K562 (cell line): ENCODE measurements around the gene TIMM50. TPM values are rescaled to one million over a fixed set of nuclear protein-coding genes. Genes with fewer than 3 reads are reported as not detected.

ENCODE experiments used
- ASH1L ChIP-seq: fragments of 450-650 bp; IDR thresholded peaks from 2 replicates; pipeline ENCODE4 v1.6.1; 2018; ENCODE audit warnings: borderline replicate concordance, mild to moderate bottlenecking, low read depth; ENCODE audit not compliant: partially characterized antibody
- DLX4 ChIP-seq: fragments of 250-450 bp; sonication (Bioruptor Pico); IDR thresholded peaks from 2 replicates; pipeline ENCODE4 v1.6.1; 2021; ENCODE audit warnings: mild to moderate bottlenecking
- ETV6 ChIP-seq, 3 experiments: fragments of 150-350 bp in 1 of 3; sonication (generic) in 1 of 3; formaldehyde crosslinking in 1 of 3; IDR thresholded peaks; 2 replicates each; pipeline versions ENCODE4 v1.6.1 to v1.8.0; 2014 to 2022; ENCODE audit warnings: borderline replicate concordance in 2 of 3, low read depth in 2 of 3, antibody characterized with exemption in 1 of 3, low read length in 1 of 3, mild to moderate bottlenecking in 1 of 3, missing genetic modification reagents in 1 of 3
- GTF2A2 ChIP-seq: IDR thresholded peaks from 2 replicates; pipeline ENCODE4 v1.6.1; 2016; ENCODE audit warnings: mild to moderate bottlenecking, missing genetic modification characterization, missing compliant biosample characterization
- GTF2E2 ChIP-seq: fragments of 200-800 bp; sonication (Bioruptor generic); IDR thresholded peaks from 2 replicates; pipeline ENCODE4 v1.6.1; 2016; ENCODE audit warnings: missing genetic modification characterization, missing compliant biosample characterization
- HCFC1 ChIP-seq: IDR thresholded peaks from 2 replicates; pipeline ENCODE4 v1.6.1; 2012; ENCODE audit warnings: low read depth, low read length, improper control_type of control experiment
- HNRNPK ChIP-seq: fragments of 200-400 bp; formaldehyde crosslinking; IDR thresholded peaks from one replicate; pipeline ENCODE4 v1.6.1; 2018; ENCODE audit warnings: mild to moderate bottlenecking, low read depth, low read length; ENCODE audit not compliant: poor library complexity, severe bottlenecking
- HSF4 ChIP-seq: fragments of 250-450 bp; sonication (Bioruptor Pico); IDR thresholded peaks from 2 replicates; pipeline ENCODE4 v2.1.2; 2022; ENCODE audit warnings: mild to moderate bottlenecking, moderate library complexity, borderline replicate concordance
- KAT2B ChIP-seq: IDR thresholded peaks from one replicate; pipeline ENCODE4 v1.6.1; 2012; ENCODE audit warnings: low read depth, mild to moderate bottlenecking, control low read depth, inconsistent platforms, low read length, moderate library complexity
- KLF6 ChIP-seq: fragments of 250-450 bp; sonication (Bioruptor Pico); IDR thresholded peaks from 2 replicates; pipeline ENCODE4 v1.4.0; 2020; ENCODE audit warnings: mild to moderate bottlenecking, moderate library complexity, borderline replicate concordance
- MEF2A ChIP-seq: IDR thresholded peaks from 2 replicates; pipeline ENCODE4 v1.6.1; 2011; ENCODE audit warnings: low read depth, mild to moderate bottlenecking, low read length, moderate library complexity; ENCODE audit not compliant: control insufficient read depth
- MLLT1 ChIP-seq, 2 experiments: fragments of 450-650 bp; IDR thresholded peaks; 2 replicates each; pipeline ENCODE4 v1.6.1; 2016
- NONO ChIP-seq, 2 experiments: fragments of 200-400 bp in 1 of 2; fragments of 450-650 bp in 1 of 2; formaldehyde crosslinking in 1 of 2; IDR thresholded peaks; 2 replicates each; pipeline ENCODE4 v1.6.1; 2017; ENCODE audit warnings: low read depth in 2 of 2, mild to moderate bottlenecking in 2 of 2, moderate library complexity in 2 of 2, low read length in 1 of 2
- POLR2B ChIP-seq: fragments of 450-650 bp; IDR thresholded peaks from 2 replicates; pipeline ENCODE4 v1.6.1; 2018; ENCODE audit warnings: low read depth; ENCODE audit not compliant: partially characterized antibody
- RBM15 ChIP-seq: fragments of 200-400 bp; formaldehyde crosslinking; IDR thresholded peaks from 2 replicates; pipeline ENCODE4 v1.6.1; 2018; ENCODE audit warnings: mild to moderate bottlenecking, low read length, moderate library complexity; ENCODE audit not compliant: insufficient read depth
- RBM39 ChIP-seq: fragments of 200-400 bp; formaldehyde crosslinking; optimal IDR thresholded peaks from 2 replicates; pipeline ENCODE3; 2018; ENCODE audit warnings: low read depth, low read length
- TCF7 ChIP-seq: sonication (generic); IDR thresholded peaks from 2 replicates; pipeline ENCODE4 v1.6.1; 2016; ENCODE audit warnings: antibody characterized with exemption, borderline replicate concordance
- TEAD4 ChIP-seq, 2 experiments: sonication (generic) in 1 of 2; formaldehyde crosslinking in 1 of 2; IDR thresholded peaks; 2 replicates each; pipeline versions ENCODE4 v1.6.1 to v1.8.0; 2012 to 2022; ENCODE audit warnings: borderline replicate concordance in 1 of 2, inconsistent platforms in 1 of 2, low read length in 1 of 2, mild to moderate bottlenecking in 1 of 2, missing genetic modification reagents in 1 of 2
- THAP7 ChIP-seq: fragments of 250-450 bp; sonication (Bioruptor Pico); IDR thresholded peaks from 2 replicates; pipeline ENCODE4 v1.5.0; 2021
- THRB ChIP-seq: fragments of 450-650 bp; formaldehyde crosslinking; conservative IDR thresholded peaks from 2 replicates; pipeline ENCODE4 v1.4.0; 2022; ENCODE audit warnings: mild to moderate bottlenecking, missing genetic modification characterization
- YBX1 ChIP-seq: fragments of 450-650 bp; IDR thresholded peaks from 2 replicates; pipeline ENCODE4 v1.7.1; 2016; ENCODE audit warnings: mild to moderate bottlenecking
- ZNF121 ChIP-seq: sonication (generic); formaldehyde crosslinking; conservative IDR thresholded peaks from 2 replicates; pipeline ENCODE4 v1.8.0; 2022; ENCODE audit warnings: missing genetic modification reagents
- ZNF253 ChIP-seq: fragments of 250-450 bp; sonication (Bioruptor Pico); conservative IDR thresholded peaks from 2 replicates; pipeline ENCODE4 v1.6.1; 2021; ENCODE audit warnings: mild to moderate bottlenecking
- polyA plus RNA-seq, 8 experiments: library from polyadenylated mRNA; depleted of rRNA in 4 of 8; stranded (reverse) in 5 of 8; unstranded in 3 of 8; fragments of >200 nt; fragmentation: Nextera tagmentation in 2 of 8; fragmentation: Illumina TruSeq in 1 of 8; extraction: Ambion mirVana in 2 of 8; extraction: Trizol in 1 of 8; gene quantifications; 2 replicates each; pipeline versions ENCODE4 v1.2.1 to v1.2.3, GENCODE V29; 2011 to 2014; ENCODE audit warnings: inconsistent platforms in 1 of 8, missing spikeins in 1 of 8
- total RNA-seq, 7 experiments: library from RNA; depleted of rRNA in 6 of 7; stranded (reverse); fragments of >200 nt in 6 of 7; fragmentation: Illumina TruSeq in 2 of 7; extraction: Trizol in 2 of 7; gene quantifications; 2 replicates each; pipeline versions ENCODE4 v1.2.1 to v1.2.3, GENCODE V29; 2011 to 2021; ENCODE audit warnings: low replicate concordance in 1 of 7

TIMM50 gene
- total and polyA plus RNA-seq, 9 of the 15 experiments (the other 6 are each of a cell fraction or from before 2014, with no cell fraction given): 28.3 to 221 (median 170) TPM

GRCh38 chr19:39539518-39540332, 59.1 kb downstream of the TIMM50 start, which contains the start of gene EID2 (continued):
- TF ChIP-seq THRB (CRISPR knock-in tag) (no peak), THAP7 (CRISPR knock-in tag) (no peak), DLX4 (CRISPR knock-in tag) (no peak), YBX1 (no peak), ASH1L (no peak), RBM15 (no peak), KAT2B (no peak), RBM39 (no peak), HSF4 (CRISPR knock-in tag) (no peak), POLR2B (peak; percentile 81), TEAD4 (IDR thresholded peaks at IDR 0.05; ENCODE audit: low read length) (peak; percentile 50; the same call in 1 of the 2 replicates), TEAD4 (CRISPR knock-in tag; IDR thresholded peaks at IDR 0.05; ENCODE audit: borderline replicate concordance) (no peak), HNRNPK (no peak), KLF6 (CRISPR knock-in tag) (no peak), ZNF121 (0 out of 2 replicates have a peak, but pooled peaks have one; percentile 6), GTF2E2 (tag) (peak; percentile 58), MLLT1 (IDR thresholded peaks at IDR 0.05) (0 out of 4 replicates have a peak, but pooled peaks of 1 of the 2 experiments have one; percentile 15), GTF2A2 (tag) (no peak), TCF7 (0 out of 2 replicates have a peak, but pooled peaks have one; percentile 15), ETV6 (IDR thresholded peaks at IDR 0.05; ENCODE audit: borderline replicate concordance in 1 of 2, low read depth in 2 of 2, low read length in 1 of 2) (no peak), ETV6 (CRISPR knock-in tag; IDR thresholded peaks at IDR 0.05; ENCODE audit: borderline replicate concordance) (no peak), HCFC1 (peak; percentile 18; the same call in 1 of the 2 replicates), MEF2A (no peak), NONO (IDR thresholded peaks at IDR 0.05; ENCODE audit: low read depth in 2 of 2, low read length in 1 of 2) (0 out of 4 replicates have a peak, but pooled peaks of 1 of the 2 experiments have one; percentile 44), ZNF253 (no peak)
